Measurements from ENCODE around the gene THADA. TPM values are rescaled to one million over a fixed set of nuclear protein-coding genes. Genes with fewer than 3 reads are reported as not detected.
A peak's percentile ranks its signal among the peaks of the same experiment; 100 is the strongest.

The THADA gene
- total and polyA plus RNA-seq, 7 experiments from 2014 or later, result 11.7 to 43.0 (median 39.6) TPM

DNA sequence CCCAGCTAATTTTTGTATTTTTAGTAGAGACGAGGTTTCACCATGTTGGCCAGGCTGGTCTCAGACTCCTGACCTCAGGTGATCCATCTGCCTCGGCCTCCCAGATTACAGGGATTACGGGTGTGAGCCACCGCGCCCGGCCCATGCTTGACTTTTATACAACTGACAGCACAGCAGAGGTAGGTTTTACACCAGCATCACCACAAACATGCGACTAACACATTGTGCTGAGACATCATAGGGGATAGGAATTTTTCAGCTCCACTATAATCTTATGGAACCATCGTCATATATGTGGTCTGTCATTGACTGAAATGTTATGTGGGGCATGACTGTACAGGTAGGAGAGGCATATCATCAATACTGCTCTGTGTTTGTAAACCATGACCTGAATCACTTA is 122.1 kb downstream of the THADA start:
- Histone ChIP-seq H3K9me3 (ENCODE audit: control insufficient read depth in 2 of 3, low read length in 3 of 3) (no peaks in the 10 kb centered on the region), H3K4me1 (ENCODE audit: control insufficient read depth in 2 of 2, insufficient read depth in 2 of 2, low read length in 2 of 2) (no peaks in the 10 kb centered on the region), H3K36me3 (ENCODE audit: control insufficient read depth in 2 of 3, insufficient read depth in 3 of 3, low read length in 3 of 3) (peaks cover 0 to 6% (median 0%) of the 10 kb centered on the region in 3 experiments), H3K4me3 (ENCODE audit: low read length) (no peak overlapping the region), H3K27ac (ENCODE audit: low read depth, low read length) (no peak overlapping the region), H3K27me3 (ENCODE audit: control insufficient read depth in 2 of 2, insufficient read depth in 2 of 2, low read length in 2 of 2) (no peaks in the 10 kb centered on the region)
- no peaks in the 10 kb centered on the region for H3K4me1 Mint-ChIP-seq
- ATAC-seq (no peak), DNase-seq (no peak)
- intact Hi-C loops (cut with micrococcal nuclease), result no loop called here
- ChIA-PET CTCF (interaction anchor here (0.9 kb wide), 1 partner anchor 11 kb away, joined by 3 read pairs; no protein-coding TSS in a partner anchor), POLR2A (no interaction called here)
- no peak overlapping the region for H3K4me3 Mint-ChIP-seq
- H3K9me3 Mint-ChIP-seq, result no peaks in the 10 kb centered on the region
- no peak overlapping the region for H3K27ac Mint-ChIP-seq
- H3K27me3 Mint-ChIP-seq, result no peaks in the 10 kb centered on the region
- H3K36me3 Mint-ChIP-seq, result peaks cover 3 to 42% (median 18%) of the 10 kb centered on the region in 5 donors

DNA sequence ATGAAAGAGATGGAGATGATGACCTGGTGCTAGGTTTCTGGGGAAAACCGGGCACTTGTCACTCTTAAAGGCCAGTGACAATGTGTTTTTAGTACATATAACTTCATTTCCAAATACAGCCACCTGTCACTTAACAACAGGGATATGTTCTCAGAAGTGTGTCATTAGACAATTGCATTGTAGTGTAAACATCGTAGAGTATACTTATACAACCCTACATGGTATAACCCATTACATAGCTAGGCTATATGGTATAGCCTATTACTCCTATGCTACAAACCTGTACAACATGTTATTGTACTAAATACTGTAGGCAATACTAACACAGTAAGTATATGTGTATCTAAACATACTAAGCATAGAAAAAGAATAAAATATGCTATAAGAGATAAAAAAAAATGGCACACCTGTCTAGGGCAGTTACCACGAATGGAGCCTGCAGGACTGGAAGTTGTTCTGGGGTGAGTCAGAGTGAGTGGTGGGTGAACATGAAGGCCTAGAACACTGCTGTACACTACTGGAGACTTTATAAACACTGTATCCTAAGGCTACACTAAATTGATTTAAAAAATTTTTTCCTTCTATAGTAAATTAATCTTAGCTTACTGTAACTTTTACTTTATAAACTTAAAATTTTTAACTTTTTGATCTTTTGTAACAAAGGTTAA is 123.2 kb downstream of the THADA start:
- POLR2A ChIA-PET, result interaction anchor here (0.5 kb wide), 1 partner anchor 13 kb away, joined by 4 read pairs; no protein-coding TSS in a partner anchor
- DNase-seq (no peak), ATAC-seq (no peak)
- Histone ChIP-seq H3K27me3 (ENCODE audit: control insufficient read depth in 2 of 2, insufficient read depth in 2 of 2, low read length in 2 of 2) (no peaks in the 10 kb centered on the region), H3K36me3 (ENCODE audit: control insufficient read depth in 2 of 3, insufficient read depth in 3 of 3, low read length in 3 of 3) (peaks cover 0 to 6% (median 0%) of the 10 kb centered on the region in 3 experiments), H3K9me3 (ENCODE audit: control insufficient read depth in 2 of 3, low read length in 3 of 3) (no peaks in the 10 kb centered on the region), H3K27ac (ENCODE audit: low read depth, low read length) (no peak overlapping the region), H3K4me3 (ENCODE audit: low read length) (no peak overlapping the region), H3K4me1 (ENCODE audit: control insufficient read depth in 2 of 2, insufficient read depth in 2 of 2, low read length in 2 of 2) (no peaks in the 10 kb centered on the region)
- Mint-ChIP-seq H3K36me3 (peaks cover 3 to 48% (median 18%) of the 10 kb centered on the region in 5 donors), H3K27ac (no peak overlapping the region), H3K27me3 (no peaks in the 10 kb centered on the region), H3K4me3 (no peak overlapping the region), H3K4me1 (no peaks in the 10 kb centered on the region), H3K9me3 (no peaks in the 10 kb centered on the region)
- intact Hi-C loops (cut with micrococcal nuclease), result no loop called here
- CTCF ChIA-PET, result interaction anchor here (0.9 kb wide), 1 partner anchor 11 kb away, joined by 3 read pairs; no protein-coding TSS in a partner anchor

- Histone ChIP-seq H3K27ac (ENCODE audit: low read depth, low read length) (no peak overlapping the region), H3K27me3 (ENCODE audit: control insufficient read depth in 2 of 2, insufficient read depth in 2 of 2, low read length in 2 of 2) (no peaks in the 10 kb centered on the region), H3K36me3 (ENCODE audit: control insufficient read depth in 2 of 3, insufficient read depth in 3 of 3, low read length in 3 of 3) (peaks cover 0 to 6% (median 0%) of the 10 kb centered on the region in 3 experiments), H3K4me3 (ENCODE audit: low read length) (no peak overlapping the region), H3K9me3 (ENCODE audit: control insufficient read depth in 2 of 3, low read length in 3 of 3) (no peaks in the 10 kb centered on the region), H3K4me1 (ENCODE audit: control insufficient read depth in 2 of 2, insufficient read depth in 2 of 2, low read length in 2 of 2) (no peaks in the 10 kb centered on the region)
- DNase-seq (no peak), ATAC-seq (no peak)
- H3K27me3 Mint-ChIP-seq, result no peaks in the 10 kb centered on the region
- ChIA-PET CTCF (interaction anchor here (1.4 kb wide), 1 partner anchor 10 kb away, joined by 3 read pairs; no protein-coding TSS in a partner anchor), POLR2A (no interaction called here)
- peaks cover 0 to 16% (median 6%) of the 10 kb centered on the region in 7 donors for H3K4me1 Mint-ChIP-seq
- H3K9me3 Mint-ChIP-seq, result peaks cover 0 to 1% (median 0%) of the 10 kb centered on the region in 11 donors
- no peak overlapping the region for H3K27ac Mint-ChIP-seq
- H3K36me3 Mint-ChIP-seq, result peaks cover 18 to 58% (median 26%) of the 10 kb centered on the region in 5 donors
- intact Hi-C loops (cut with micrococcal nuclease), result no loop called here
- H3K4me3 Mint-ChIP-seq, result no peak overlapping the region
Measured at GRCh38 chr2:43469713-43470112, 126.1 kb downstream of the THADA start.

- ATAC-seq (no peak), DNase-seq (no peak)
- H3K4me1 Mint-ChIP-seq, result peaks cover 0 to 20% (median 6%) of the 10 kb centered on the region in 7 donors
- Histone ChIP-seq H3K4me3 (ENCODE audit: low read length) (no peak overlapping the region), H3K27me3 (ENCODE audit: control insufficient read depth in 2 of 2, insufficient read depth in 2 of 2, low read length in 2 of 2) (no peaks in the 10 kb centered on the region), H3K4me1 (ENCODE audit: control insufficient read depth in 2 of 2, insufficient read depth in 2 of 2, low read length in 2 of 2) (no peaks in the 10 kb centered on the region), H3K9me3 (ENCODE audit: control insufficient read depth in 2 of 3, low read length in 3 of 3) (no peaks in the 10 kb centered on the region), H3K36me3 (ENCODE audit: control insufficient read depth in 2 of 3, insufficient read depth in 3 of 3, low read length in 3 of 3) (peaks cover 0 to 3% (median 0%) of the 10 kb centered on the region in 3 experiments), H3K27ac (ENCODE audit: low read depth, low read length) (no peak overlapping the region)
- CTCF ChIA-PET, result interaction anchor here (1.4 kb wide), 1 partner anchor 11 kb away, joined by 3 read pairs; no protein-coding TSS in a partner anchor
- H3K36me3 Mint-ChIP-seq, result peaks cover 17 to 58% (median 20%) of the 10 kb centered on the region in 5 donors
- no peaks in the 10 kb centered on the region for H3K27me3 Mint-ChIP-seq
- peaks cover 0 to 1% (median 0%) of the 10 kb centered on the region in 11 donors for H3K9me3 Mint-ChIP-seq
- no peak overlapping the region for H3K4me3 Mint-ChIP-seq
- POLR2A ChIA-PET, result no interaction called here
- H3K27ac Mint-ChIP-seq, result peak overlapping the region in 1 of 9 donors; percentile 52
- intact Hi-C loops (cut with micrococcal nuclease), result no loop called here
Measured at GRCh38 chr2:43469094-43469493, 126.7 kb downstream of the THADA start.

- POLR2A ChIA-PET, result no interaction called here
- H3K27me3 ChIP-seq (ENCODE audit: control insufficient read depth in 2 of 2, insufficient read depth in 2 of 2, low read length in 2 of 2), result no peaks in the 10 kb centered on the region
- H3K9me3 ChIP-seq (ENCODE audit: control insufficient read depth in 2 of 3, low read length in 3 of 3), result no peaks in the 10 kb centered on the region
- no peak overlapping the region for H3K27ac ChIP-seq (ENCODE audit: low read depth, low read length)
- ATAC-seq (no peak), DNase-seq (no peak)
- intact Hi-C loops (cut with micrococcal nuclease), result no loop called here
- H3K27me3 Mint-ChIP-seq, result no peaks in the 10 kb centered on the region
- peaks cover 0 to 1% (median 0%) of the 10 kb centered on the region in 11 donors for H3K9me3 Mint-ChIP-seq
- CTCF ChIA-PET, result no interaction called here
- peaks cover 15 to 56% (median 18%) of the 10 kb centered on the region in 5 donors for H3K36me3 Mint-ChIP-seq
- H3K27ac Mint-ChIP-seq, result no peak overlapping the region
- no peak overlapping the region for H3K4me3 ChIP-seq (ENCODE audit: low read length)
- peaks cover 0 to 3% (median 0%) of the 10 kb centered on the region in 3 experiments for H3K36me3 ChIP-seq (ENCODE audit: control insufficient read depth in 2 of 3, insufficient read depth in 3 of 3, low read length in 3 of 3)
- H3K4me3 Mint-ChIP-seq, result no peak overlapping the region
- no peaks in the 10 kb centered on the region for H3K4me1 ChIP-seq (ENCODE audit: control insufficient read depth in 2 of 2, insufficient read depth in 2 of 2, low read length in 2 of 2)
- H3K4me1 Mint-ChIP-seq, result peaks cover 0 to 21% (median 6%) of the 10 kb centered on the region in 7 donors
Measured at GRCh38 chr2:43467891-43468290, 127.9 kb downstream of the THADA start.

DNA sequence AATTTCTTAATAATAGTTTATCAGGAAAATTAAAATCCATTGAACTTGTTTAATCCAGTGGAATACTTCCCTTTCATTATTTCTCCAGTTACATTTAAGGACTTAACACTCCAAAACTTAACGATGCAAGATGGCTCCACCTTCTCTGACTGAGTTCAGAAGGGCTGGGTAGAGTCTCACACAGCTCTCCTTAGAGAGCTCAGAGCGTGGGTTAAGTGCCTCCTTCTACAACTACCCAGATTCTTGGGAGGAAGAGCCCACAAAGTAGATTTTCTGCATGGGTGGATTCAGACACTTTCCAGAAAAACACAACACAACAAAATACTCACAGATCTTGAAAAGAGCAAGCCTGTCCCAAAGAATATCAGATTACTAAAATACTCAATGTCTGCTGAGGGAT is 130.6 kb downstream of the THADA start:
- no peak for ATAC-seq
- DNase-seq, result no peak
- Mint-ChIP-seq H3K4me1 (peaks cover 0 to 26% (median 11%) of the 10 kb centered on the region in 7 donors), H3K9me3 (peaks cover 0 to 1% (median 0%) of the 10 kb centered on the region in 11 donors), H3K27ac (peak overlapping the region in 1 of 9 donors; percentile 39), H3K27me3 (no peaks in the 10 kb centered on the region), H3K4me3 (no peak overlapping the region), H3K36me3 (peaks cover 11 to 56% (median 22%) of the 10 kb centered on the region in 5 donors)
- Histone ChIP-seq H3K27me3 (ENCODE audit: control insufficient read depth in 2 of 2, insufficient read depth in 2 of 2, low read length in 2 of 2) (no peaks in the 10 kb centered on the region), H3K27ac (ENCODE audit: low read depth, low read length) (no peak overlapping the region), H3K4me3 (ENCODE audit: low read length) (no peak overlapping the region), H3K9me3 (ENCODE audit: control insufficient read depth in 2 of 3, low read length in 3 of 3) (no peaks in the 10 kb centered on the region), H3K4me1 (ENCODE audit: control insufficient read depth in 2 of 2, insufficient read depth in 2 of 2, low read length in 2 of 2) (no peaks in the 10 kb centered on the region), H3K36me3 (ENCODE audit: control insufficient read depth in 2 of 3, insufficient read depth in 3 of 3, low read length in 3 of 3) (no peaks in the 10 kb centered on the region)
- intact Hi-C loops (cut with micrococcal nuclease), result no loop called here
- ChIA-PET CTCF (interaction anchor here (0.9 kb wide), 1 partner anchor 19 kb away, joined by 3 read pairs; no protein-coding TSS in a partner anchor), POLR2A (no interaction called here)
